CD4-positive, alpha-beta T cell (primary cell): Measurements from ENCODE around the gene CNOT2. TPM values are rescaled to one million over a fixed set of nuclear protein-coding genes. Genes with fewer than 3 reads are reported as not detected.

Experiments used
- ATAC-seq: fragments of 200-7000 bp; cut with Tn5 transposase; one replicate; pipeline ENCODE4 v1.10.0; 2022; ENCODE audit warnings: mild to moderate bottlenecking; ENCODE audit not compliant: poor library complexity
- CTCF ChIA-PET: fragments of 350-600 bp; sonication (Branson Sonifier 250); formaldehyde crosslinking; loops from one replicate; lab custom pipeline; 2021; ENCODE audit warnings: antibody characterized with exemption, inconsistent platforms; lab: Charles Lee
- POLR2A ChIA-PET: fragments of 350-600 bp; sonication (Branson Sonifier 250); formaldehyde crosslinking; loops from one replicate; lab custom pipeline; 2021; ENCODE audit warnings: antibody characterized with exemption, inconsistent platforms; lab: Charles Lee
- DNase-seq, 14 experiments: peaks; one replicate each; pipeline ENCODE4 v3.0.0-alpha.2; 2013 to 2020; ENCODE audit warnings: mixed read lengths in 2 of 14
- H3K27ac ChIP-seq, 2 donors: one replicate each; pipeline versions ENCODE4 v1.5.1 to v1.7.0; 2013; ENCODE audit warnings: low read length in 2 of 2, low read depth in 1 of 2, mild to moderate bottlenecking in 1 of 2
- H3K27me3 ChIP-seq, 2 experiments: 1 replicate in 1 of 2; 2 replicates in 1 of 2; pipeline versions ENCODE4 v1.6.1 to v1.7.0; 2013; ENCODE audit warnings: low read length in 2 of 2, control low read depth in 1 of 2, mild to moderate bottlenecking in 1 of 2, moderate library complexity in 1 of 2; ENCODE audit not compliant: insufficient read depth in 2 of 2, control insufficient read depth in 1 of 2
- H3K36me3 ChIP-seq: one replicate; pipeline ENCODE4 v1.6.1; 2013; ENCODE audit warnings: low read length, control low read depth; ENCODE audit not compliant: insufficient read depth
- H3K4me1 ChIP-seq: one replicate; pipeline ENCODE4 v1.6.1; 2013; ENCODE audit warnings: low read length, control low read depth; ENCODE audit not compliant: insufficient read depth
- H3K4me3 ChIP-seq: one replicate; pipeline ENCODE4 v1.5.1; 2013; ENCODE audit warnings: mild to moderate bottlenecking, low read length, moderate library complexity
- H3K9me3 ChIP-seq, 2 experiments: 1 replicate in 1 of 2; 2 replicates in 1 of 2; pipeline versions ENCODE4 v1.6.1 to v1.7.0; 2013; ENCODE audit warnings: low read length in 2 of 2, mild to moderate bottlenecking in 2 of 2, control low read depth in 1 of 2, moderate library complexity in 1 of 2; ENCODE audit not compliant: control insufficient read depth in 1 of 2, insufficient read depth in 1 of 2
- H3K27ac Mint-ChIP-seq: one replicate; pipeline ENCODE4 v1.8.0; 2020; ENCODE audit warnings: mixed read lengths
- H3K27me3 Mint-ChIP-seq: one replicate; pipeline ENCODE4 v1.8.0; 2021; ENCODE audit warnings: mixed read lengths
- H3K36me3 Mint-ChIP-seq: one replicate; pipeline ENCODE4 v1.8.0; 2021; ENCODE audit warnings: low read depth, mixed read lengths
- H3K4me1 Mint-ChIP-seq: one replicate; pipeline ENCODE4 v1.8.0; 2021; ENCODE audit warnings: low read depth, mixed read lengths
- H3K4me3 Mint-ChIP-seq: one replicate; pipeline ENCODE4 v1.8.0; 2020; ENCODE audit warnings: mild to moderate bottlenecking, mixed read lengths
- H3K9me3 Mint-ChIP-seq: one replicate; pipeline ENCODE4 v1.8.0; 2020; ENCODE audit warnings: mixed read lengths
- CTCF ChIP-seq: fragments of 200-600 bp; IDR thresholded peaks from one replicate; pipeline ENCODE4 v1.8.0; 2022; ENCODE audit warnings: antibody characterized with exemption, mild to moderate bottlenecking
- intact Hi-C, 2 experiments: fragments of 100-400 bp; cut with DNase I in 1 of 2; cut with micrococcal nuclease in 1 of 2; formaldehyde crosslinking; loops; one replicate each; pipeline versions ENCODE4 v1.15.1 to v1.9.0; 2023 to 2025; cut with DNase I, micrococcal nuclease
- total RNA-seq, 174 experiments: library from RNA in 2 of 174; stranded (reverse) in 2 of 174; gene quantifications; one replicate each; pipeline ENCODE4 v1.2.3 and lab custom pipeline; 2021 to 2026

Gene CNOT2
- total RNA-seq, 2 experiments from 2014 or later, result 107 to 121 TPM

- Mint-ChIP-seq H3K36me3 (peaks cover 77% of the 10 kb centered on the region), H3K4me1 (peaks cover 61% of the 10 kb centered on the region), H3K27ac (peak overlapping the region; percentile 51), H3K27me3 (no peaks in the 10 kb centered on the region), H3K4me3 (no peak overlapping the region), H3K9me3 (peaks cover 2% of the 10 kb centered on the region)
- TF ChIP-seq CTCF, result no peak
- Histone ChIP-seq H3K36me3 (peaks cover 3% of the 10 kb centered on the region), H3K4me1 (peaks cover 14% of the 10 kb centered on the region), H3K4me3 (no peak overlapping the region), H3K27ac (no peak overlapping the region), H3K9me3 (peaks cover 0 to 9% of the 10 kb centered on the region in 2 experiments), H3K27me3 (no peaks in the 10 kb centered on the region)
- POLR2A ChIA-PET, result interaction anchor here (1.4 kb wide), 1 partner anchor 63 kb away, joined by 6 read pairs; the partner anchor contains the start of gene CNOT2
- intact Hi-C loops, result no loop called here
- DNase-seq (no peak), ATAC-seq (no peak)
- CTCF ChIA-PET, result interaction anchor here (0.6 to 1.4 kb wide), 3 partner anchors 10 to 64 kb away, joined by 3 to 4 read pairs (median 3); no protein-coding TSS in a partner anchor
Measured at GRCh38 chr12:70305794-70306193, 62.6 kb downstream of the CNOT2 start.

GRCh38 chr12:70306676-70307075, 63.4 kb downstream of the CNOT2 start:
- POLR2A ChIA-PET, result no interaction called here
- no peaks in the 10 kb centered on the region for H3K27me3 Mint-ChIP-seq
- peaks cover 2% of the 10 kb centered on the region for H3K9me3 Mint-ChIP-seq
- H3K4me3 Mint-ChIP-seq, result no peak overlapping the region
- peaks cover 5% of the 10 kb centered on the region for H3K36me3 ChIP-seq
- peak overlapping the region; percentile 52 for H3K27ac Mint-ChIP-seq
- peaks cover 70% of the 10 kb centered on the region for H3K4me1 Mint-ChIP-seq
- peaks cover 0 to 9% of the 10 kb centered on the region in 2 experiments for H3K9me3 ChIP-seq
- DNase-seq (no peak), ATAC-seq (no peak)
- no peaks in the 10 kb centered on the region for H3K27me3 ChIP-seq
- no peak overlapping the region for H3K4me3 ChIP-seq
- peaks cover 77% of the 10 kb centered on the region for H3K36me3 Mint-ChIP-seq
- CTCF ChIA-PET, result no interaction called here
- intact Hi-C loops, result no loop called here
- peaks cover 14% of the 10 kb centered on the region for H3K4me1 ChIP-seq
- H3K27ac ChIP-seq, result no peak overlapping the region
- TF ChIP-seq CTCF, result no peak

GRCh38 chr12:70307868-70308267, 64.6 kb downstream of the CNOT2 start:
- POLR2A ChIA-PET, result interaction anchor here (1.1 to 2.4 kb wide), 2 partner anchors 19 to 64 kb away, joined by 3 to 10 read pairs; no protein-coding TSS in a partner anchor
- H3K4me3 ChIP-seq, result no peak overlapping the region
- no peak overlapping the region for H3K27ac Mint-ChIP-seq
- no peaks in the 10 kb centered on the region for H3K27me3 Mint-ChIP-seq
- no peak overlapping the region for H3K27ac ChIP-seq
- H3K4me3 Mint-ChIP-seq, result no peak overlapping the region
- peaks cover 74% of the 10 kb centered on the region for H3K4me1 Mint-ChIP-seq
- peaks cover 6% of the 10 kb centered on the region for H3K36me3 ChIP-seq
- CTCF ChIA-PET, result interaction anchor here (1.0 kb wide), 1 partner anchor 8 kb away, joined by 3 read pairs; no protein-coding TSS in a partner anchor
- no peaks in the 10 kb centered on the region for H3K27me3 ChIP-seq
- no peak for ATAC-seq
- DNase-seq, result no peak
- intact Hi-C loops, result no loop called here
- H3K9me3 ChIP-seq, result peaks cover 0 to 9% of the 10 kb centered on the region in 2 experiments
- peaks cover 79% of the 10 kb centered on the region for H3K36me3 Mint-ChIP-seq
- TF ChIP-seq CTCF, result no peak
- no peaks in the 10 kb centered on the region for H3K9me3 Mint-ChIP-seq
- peaks cover 14% of the 10 kb centered on the region for H3K4me1 ChIP-seq
